Tibial nerve (tissue), 4 donors: Measurements from ENCODE around the gene SAV1. TPM values are rescaled to one million over a fixed set of nuclear protein-coding genes. Genes with fewer than 3 reads are reported as not detected.

Source experiments
- DNase-seq, 2 donors: peaks; one replicate each; pipeline ENCODE4 v3.0.0-alpha.2; 2019; ENCODE audit warnings: low spot score in 2 of 2
- H3K27ac ChIP-seq, 4 donors: fragments of 200-600 bp; sonication (generic) in 3 of 4; one replicate each; pipeline ENCODE4 v1.5.1; 2017 to 2019; ENCODE audit warnings: mild to moderate bottlenecking in 1 of 4
- H3K27me3 ChIP-seq, 2 donors: fragments of 200-600 bp; sonication (generic) in 1 of 2; one replicate each; pipeline versions ENCODE4 v1.5.1 to v1.6.0; 2017 to 2019
- H3K36me3 ChIP-seq, 3 donors: fragments of 200-600 bp; sonication (generic); one replicate each; pipeline ENCODE4 v1.5.1; 2018 to 2019
- H3K4me1 ChIP-seq, 4 donors: fragments of 200-600 bp; sonication (generic) in 3 of 4; one replicate each; pipeline ENCODE4 v1.5.1; 2017 to 2019
- H3K4me3 ChIP-seq, 4 donors: fragments of 200-600 bp; sonication (generic) in 3 of 4; one replicate each; pipeline ENCODE4 v1.5.1; 2017 to 2019; ENCODE audit warnings: mild to moderate bottlenecking in 1 of 4, moderate library complexity in 1 of 4
- H3K9me3 ChIP-seq, 4 donors: fragments of 200-600 bp; sonication (generic) in 3 of 4; one replicate each; pipeline ENCODE4 v1.5.1; 2017 to 2019
- EP300 ChIP-seq, 2 donors: sonication (generic); formaldehyde crosslinking; IDR thresholded peaks; one replicate each; pipeline ENCODE4 v1.6.1; 2017; ENCODE audit warnings: antibody characterized with exemption in 2 of 2, mild to moderate bottlenecking in 1 of 2
- POLR2A ChIP-seq, 2 donors: fragments of 450-650 bp; IDR thresholded peaks; one replicate each; pipeline ENCODE4 v1.6.1; 2017; ENCODE audit warnings: antibody characterized with exemption in 2 of 2, mild to moderate bottlenecking in 2 of 2, moderate library complexity in 2 of 2
- WGBS, 2 donors: methylation state at CpG; one replicate each; pipeline ENCODE4 v1.1.5; 2018; 5-methylcytosine and 5-hydroxymethylcytosine counted together
- total RNA-seq, 4 donors: library from RNA; depleted of rRNA; stranded (reverse); fragments of >200 nt; gene quantifications; one replicate each; pipeline ENCODE4 v1.1.0, GENCODE V29; 2016
- TF ChIP-seq, protein P1 (sequence below), 5 experiments: fragments of 200-600 bp in 3 of 5; fragments of 450-650 bp in 2 of 5; sonication (generic) in 3 of 5; IDR thresholded peaks; one replicate each; pipeline ENCODE4 v1.5.1; 2016 to 2019; ENCODE audit warnings: antibody characterized with exemption in 5 of 5, mild to moderate bottlenecking in 3 of 5, moderate library complexity in 2 of 5

SAV1 gene
- total RNA-seq, 4 donors from 2014 or later, result 35.1 to 62.3 (median 47.4) TPM

DNA sequence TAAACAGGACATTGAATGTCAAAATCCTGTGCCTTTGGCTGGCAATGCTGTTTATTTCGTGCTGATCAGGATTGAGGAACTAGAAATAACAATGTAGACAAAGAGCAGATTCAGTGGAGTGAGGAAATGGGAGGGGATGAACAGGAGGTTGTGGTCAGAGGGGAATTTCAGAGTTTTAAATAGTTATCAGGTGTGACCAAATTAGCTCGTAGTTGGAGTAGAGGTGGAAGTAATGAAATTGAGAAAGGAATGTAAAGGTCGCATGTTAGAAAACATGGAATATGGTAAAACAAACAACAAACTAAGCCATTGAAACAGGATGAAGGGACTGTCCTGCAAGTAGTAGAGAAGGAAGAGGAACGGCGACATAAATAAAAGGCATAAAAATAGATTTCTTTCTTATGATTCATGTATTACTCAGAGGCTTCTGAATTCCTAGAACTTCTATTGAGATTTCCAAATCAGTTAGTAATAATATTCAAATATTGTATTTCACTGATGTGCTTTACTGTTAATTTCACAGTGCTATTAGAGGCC is 9.5 kb upstream of the SAV1 start:
- H3K4me1 ChIP-seq, result peaks cover 0 to 18% (median 4%) of the 10 kb centered on the region in 4 donors
- H3K4me3 ChIP-seq, result no peak overlapping the region
- peak in 1 of 2 donors; percentile 12 for TF ChIP-seq EP300 (IDR thresholded peaks at IDR 0.05)
- TF ChIP-seq POLR2A (IDR thresholded peaks at IDR 0.05), result no peak
- no peaks in the 10 kb centered on the region for H3K27me3 ChIP-seq
- peak overlapping the region in 3 of 4 donors; percentile 1 to 68 (median 65) for H3K27ac ChIP-seq
- H3K9me3 ChIP-seq, result no peaks in the 10 kb centered on the region
- DNase-seq, result no peak
- WGBS, 2 donors, result 10 to 12% methylated on average over 5 of the region's 5 CpGs
- no peaks in the 10 kb centered on the region for H3K36me3 ChIP-seq

DNA sequence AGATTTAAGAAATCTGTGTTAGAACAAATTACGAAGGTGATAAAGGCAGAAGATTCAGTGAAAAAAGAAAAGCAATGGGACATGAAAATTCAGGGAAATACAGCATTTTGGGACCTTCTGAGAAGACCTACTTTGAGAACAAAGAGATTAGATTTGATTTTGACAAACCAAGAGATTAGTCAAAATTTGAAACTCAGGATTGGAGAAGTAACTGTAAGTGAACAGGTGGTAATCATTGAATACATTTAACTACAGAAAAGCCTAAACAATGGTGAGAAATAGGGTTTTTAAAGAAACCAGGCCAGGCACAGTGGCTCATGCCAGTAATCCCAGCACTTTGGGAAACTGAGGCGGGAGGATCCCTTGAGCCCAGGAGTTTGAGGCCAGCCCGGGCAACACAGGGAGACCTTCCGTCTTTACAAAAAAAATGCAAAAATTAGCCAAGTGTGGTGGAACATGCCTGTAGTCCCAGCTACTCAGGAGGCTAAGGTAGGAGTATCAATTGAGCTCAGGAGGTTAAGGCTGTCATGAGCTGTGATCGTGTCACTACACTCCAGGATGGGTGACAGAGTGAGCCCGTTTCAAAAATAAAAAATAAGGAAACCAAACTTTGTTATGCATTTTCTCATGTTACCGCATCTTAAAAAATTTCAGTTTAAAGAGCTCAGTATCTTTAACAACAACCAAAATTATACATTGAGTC is 8.9 kb upstream of the SAV1 start:
- no peak for DNase-seq
- no peak overlapping the region for H3K4me3 ChIP-seq
- peak overlapping the region in 3 of 4 donors; percentile 1 to 68 (median 65) for H3K27ac ChIP-seq
- peaks cover 0 to 18% (median 4%) of the 10 kb centered on the region in 4 donors for H3K4me1 ChIP-seq
- H3K36me3 ChIP-seq, result no peaks in the 10 kb centered on the region
- no peaks in the 10 kb centered on the region for H3K27me3 ChIP-seq
- no peaks in the 10 kb centered on the region for H3K9me3 ChIP-seq
- TF ChIP-seq EP300 (IDR thresholded peaks at IDR 0.05) (no peak), POLR2A (IDR thresholded peaks at IDR 0.05) (no peak)
- TF ChIP-seq, protein P1, sequence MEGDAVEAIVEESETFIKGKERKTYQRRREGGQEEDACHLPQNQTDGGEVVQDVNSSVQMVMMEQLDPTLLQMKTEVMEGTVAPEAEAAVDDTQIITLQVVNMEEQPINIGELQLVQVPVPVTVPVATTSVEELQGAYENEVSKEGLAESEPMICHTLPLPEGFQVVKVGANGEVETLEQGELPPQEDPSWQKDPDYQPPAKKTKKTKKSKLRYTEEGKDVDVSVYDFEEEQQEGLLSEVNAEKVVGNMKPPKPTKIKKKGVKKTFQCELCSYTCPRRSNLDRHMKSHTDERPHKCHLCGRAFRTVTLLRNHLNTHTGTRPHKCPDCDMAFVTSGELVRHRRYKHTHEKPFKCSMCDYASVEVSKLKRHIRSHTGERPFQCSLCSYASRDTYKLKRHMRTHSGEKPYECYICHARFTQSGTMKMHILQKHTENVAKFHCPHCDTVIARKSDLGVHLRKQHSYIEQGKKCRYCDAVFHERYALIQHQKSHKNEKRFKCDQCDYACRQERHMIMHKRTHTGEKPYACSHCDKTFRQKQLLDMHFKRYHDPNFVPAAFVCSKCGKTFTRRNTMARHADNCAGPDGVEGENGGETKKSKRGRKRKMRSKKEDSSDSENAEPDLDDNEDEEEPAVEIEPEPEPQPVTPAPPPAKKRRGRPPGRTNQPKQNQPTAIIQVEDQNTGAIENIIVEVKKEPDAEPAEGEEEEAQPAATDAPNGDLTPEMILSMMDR (IDR thresholded peaks at IDR 0.05), result no peak
- 76 to 84% methylated on average over 7 of the region's 7 CpGs for WGBS, 2 donors

DNA sequence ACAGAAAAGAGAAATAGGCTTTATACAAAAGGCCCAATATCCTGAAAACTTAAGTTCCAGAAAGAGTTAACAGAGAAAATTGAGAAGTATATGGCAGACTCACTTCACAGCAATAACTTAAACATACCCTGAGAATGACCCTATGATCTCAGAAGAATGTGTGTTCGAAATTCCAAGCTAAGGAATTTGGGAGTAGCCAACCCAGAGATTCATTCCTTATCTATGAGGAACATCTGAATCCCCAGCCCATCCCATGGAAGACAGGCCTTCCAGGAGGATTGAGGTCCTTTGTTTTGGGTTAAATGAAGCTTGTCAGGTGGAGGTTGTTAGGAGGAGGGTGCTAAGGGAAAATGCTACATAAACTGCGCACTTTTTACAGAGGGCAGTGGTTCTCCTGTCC is 7.5 kb upstream of the SAV1 start:
- Histone ChIP-seq H3K4me3 (no peak overlapping the region), H3K4me1 (peaks cover 0 to 21% (median 4%) of the 10 kb centered on the region in 4 donors), H3K9me3 (no peaks in the 10 kb centered on the region), H3K27me3 (no peaks in the 10 kb centered on the region), H3K27ac (no peak overlapping the region), H3K36me3 (no peaks in the 10 kb centered on the region)
- no peak for DNase-seq
- TF ChIP-seq, protein P1 (IDR thresholded peaks at IDR 0.05), result no peak
- TF ChIP-seq EP300 (IDR thresholded peaks at IDR 0.05), result no peak
- no peak for TF ChIP-seq POLR2A (IDR thresholded peaks at IDR 0.05)
- WGBS, 2 donors, result 64 to 67% methylated on average over 2 of the region's 2 CpGs

DNA sequence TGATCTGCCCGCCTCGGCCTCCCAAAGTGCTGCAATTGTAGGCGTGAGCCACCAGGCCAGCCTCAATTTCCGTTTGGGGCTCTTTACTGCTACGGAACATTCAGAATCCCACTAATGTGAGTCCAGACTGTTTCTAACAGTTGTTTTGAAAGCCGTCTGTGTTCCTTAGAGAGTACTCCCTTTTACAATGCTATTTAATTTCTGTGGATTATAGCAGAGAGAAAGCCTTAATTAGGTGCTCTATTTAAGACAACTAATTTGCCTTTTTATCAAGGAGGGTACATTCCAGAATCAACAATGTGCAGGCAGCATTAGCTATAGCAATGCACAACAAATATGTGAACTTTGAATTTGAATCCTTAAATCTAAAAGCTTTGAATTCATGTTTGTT is 2.8 kb upstream of the SAV1 start:
- peak overlapping the region in 2 of 4 donors; percentile 93 to 96 for H3K27ac ChIP-seq

DNA sequence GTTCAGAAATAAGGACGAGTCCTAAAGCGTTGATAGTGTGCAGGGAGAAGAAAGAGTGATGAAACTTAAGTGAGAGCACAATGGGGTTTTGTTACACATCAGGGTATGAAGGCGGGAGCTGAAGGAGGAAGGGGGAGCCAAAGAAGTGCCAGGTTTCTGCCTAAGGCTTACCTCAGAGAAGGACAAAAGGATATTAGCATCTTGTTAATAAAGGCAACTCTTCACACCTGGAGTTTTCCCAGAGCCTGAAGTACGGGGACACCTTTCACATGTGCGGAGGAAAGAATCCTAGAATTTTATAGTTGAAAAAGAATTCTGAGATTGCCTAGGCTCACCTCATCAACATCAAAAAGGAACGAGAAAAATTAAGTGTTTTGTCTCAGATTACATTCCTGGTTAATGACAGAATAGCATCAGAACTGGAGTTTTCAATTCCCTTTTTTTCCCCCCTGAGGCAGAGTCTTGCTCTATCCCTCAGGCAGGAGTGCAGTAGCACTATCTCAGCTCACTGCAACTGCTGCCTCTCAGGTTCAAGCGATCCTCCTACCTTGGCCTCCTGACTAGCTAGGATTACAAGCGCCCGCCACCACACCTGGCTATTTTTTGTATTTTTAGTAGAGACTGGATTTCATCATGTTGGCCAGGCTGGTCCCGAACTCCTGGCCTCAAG is 2.2 kb upstream of the SAV1 start:
- no peak for DNase-seq
- peaks cover 0 to 34% (median 14%) of the 10 kb centered on the region in 4 donors for H3K4me1 ChIP-seq
- H3K27me3 ChIP-seq, result no peaks in the 10 kb centered on the region
- TF ChIP-seq, protein P1 (IDR thresholded peaks at IDR 0.05), result no peak
- TF ChIP-seq EP300 (IDR thresholded peaks at IDR 0.05) (no peak), POLR2A (IDR thresholded peaks at IDR 0.05) (no peak)
- 60 to 68% methylated on average over 10 of the region's 10 CpGs for WGBS, 2 donors
- H3K36me3 ChIP-seq, result no peaks in the 10 kb centered on the region
- no peaks in the 10 kb centered on the region for H3K9me3 ChIP-seq
- H3K27ac ChIP-seq, result peak overlapping the region in 2 of 4 donors; percentile 93 to 96
- H3K4me3 ChIP-seq, result no peak overlapping the region

More for the DNA sequence above, 2.8 kb upstream of the SAV1 start:
- no peak for DNase-seq
- no peaks in the 10 kb centered on the region for H3K36me3 ChIP-seq
- H3K9me3 ChIP-seq, result no peaks in the 10 kb centered on the region
- TF ChIP-seq POLR2A (IDR thresholded peaks at IDR 0.05) (no peak), EP300 (IDR thresholded peaks at IDR 0.05) (no peak)
- TF ChIP-seq, protein P1 (IDR thresholded peaks at IDR 0.05), result no peak
- no peak overlapping the region for H3K4me3 ChIP-seq
- no peaks in the 10 kb centered on the region for H3K27me3 ChIP-seq
- 44 to 54% methylated on average over 6 of the region's 6 CpGs for WGBS, 2 donors
- H3K4me1 ChIP-seq, result peaks cover 0 to 29% (median 12%) of the 10 kb centered on the region in 4 donors
